Activated CD4-positive, alpha-beta T cell treated with anti-CD3 and anti-CD28 coated beads for 24 hours (primary cell): Measurements from ENCODE around the gene ZNF425.
"Not testable (repeated sequence)": the region's sequence is repeated elsewhere in the genome, so short reads cannot be mapped to it uniquely, and the experiment has no call there.

ENCODE experiments used
- DNase-seq, 2 donors: peaks; one replicate each; pipeline ENCODE4 v3.0.0-alpha.2; 2020; ENCODE audit warnings: low read depth in 2 of 2

The ZNF425 gene

GRCh38 chr7:149071641-149072437, 54.3 kb downstream of the ZNF425 start:
- DNase-seq: peak in 1 of 2 donors; percentile 24

- no peak for DNase-seq
Measured at GRCh38 chr7:149071182-149071635, 54.9 kb downstream of the ZNF425 start.

- no peak for DNase-seq
Measured at GRCh38 chr7:149070372-149071125, 55.6 kb downstream of the ZNF425 start.

GRCh38 chr7:149067869-149068268, 58.3 kb downstream of the ZNF425 start:
- no peak for DNase-seq

- DNase-seq: no peak
Measured at GRCh38 chr7:149063476-149063875, 62.6 kb downstream of the ZNF425 start.

GRCh38 chr7:149062217-149062899, 63.8 kb downstream of the ZNF425 start:
- DNase-seq: not testable (repeated sequence)

- no peak for DNase-seq
Measured at GRCh38 chr7:149060156-149060555, 66.0 kb downstream of the ZNF425 start.

- DNase-seq: no peak
Measured at GRCh38 chr7:149053885-149054284, 72.2 kb downstream of the ZNF425 start.

GRCh38 chr7:149053384-149053783, 72.7 kb downstream of the ZNF425 start:
- DNase-seq: no peak
